ENCODE data around the gene SLC16A12.

The SLC16A12 gene, protein sequence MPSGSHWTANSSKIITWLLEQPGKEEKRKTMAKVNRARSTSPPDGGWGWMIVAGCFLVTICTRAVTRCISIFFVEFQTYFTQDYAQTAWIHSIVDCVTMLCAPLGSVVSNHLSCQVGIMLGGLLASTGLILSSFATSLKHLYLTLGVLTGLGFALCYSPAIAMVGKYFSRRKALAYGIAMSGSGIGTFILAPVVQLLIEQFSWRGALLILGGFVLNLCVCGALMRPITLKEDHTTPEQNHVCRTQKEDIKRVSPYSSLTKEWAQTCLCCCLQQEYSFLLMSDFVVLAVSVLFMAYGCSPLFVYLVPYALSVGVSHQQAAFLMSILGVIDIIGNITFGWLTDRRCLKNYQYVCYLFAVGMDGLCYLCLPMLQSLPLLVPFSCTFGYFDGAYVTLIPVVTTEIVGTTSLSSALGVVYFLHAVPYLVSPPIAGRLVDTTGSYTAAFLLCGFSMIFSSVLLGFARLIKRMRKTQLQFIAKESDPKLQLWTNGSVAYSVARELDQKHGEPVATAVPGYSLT

GRCh38 chr10:89535171-89536012 lies at the start of gene SLC16A12:
SLC16A12 (minus strand) TSS chr10:89535594; CDS start chr10:89462578, 73,016 bp downstream.
- FAIRE-seq = no peak

DNA sequence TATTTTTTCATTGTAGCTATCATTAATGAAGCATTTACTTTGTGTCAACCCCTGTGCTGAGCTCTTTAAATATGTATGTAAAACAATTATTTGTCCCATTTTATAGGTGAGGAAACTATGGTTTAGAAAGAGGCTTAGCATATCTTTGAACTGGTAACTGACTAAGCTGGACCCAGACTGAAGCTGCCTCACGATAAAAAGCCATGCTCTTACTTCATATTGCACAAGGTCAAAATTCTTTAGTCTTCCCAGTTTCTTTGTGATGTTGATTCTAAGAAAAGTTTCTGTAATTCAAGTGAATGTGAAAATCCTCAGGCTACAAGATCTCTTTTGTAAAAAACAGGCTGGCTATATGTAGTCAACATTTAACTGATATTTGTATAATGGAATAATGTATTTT lies 46.6 kb upstream of the SLC16A12 start:
- FAIRE-seq = no peak

GRCh38 chr10:89580243-89580642 lies 44.8 kb upstream of the SLC16A12 start:
- no peak for FAIRE-seq

- no peak for FAIRE-seq
Measured at GRCh38 chr10:89576696-89577095, 41.3 kb upstream of the SLC16A12 start.

DNA sequence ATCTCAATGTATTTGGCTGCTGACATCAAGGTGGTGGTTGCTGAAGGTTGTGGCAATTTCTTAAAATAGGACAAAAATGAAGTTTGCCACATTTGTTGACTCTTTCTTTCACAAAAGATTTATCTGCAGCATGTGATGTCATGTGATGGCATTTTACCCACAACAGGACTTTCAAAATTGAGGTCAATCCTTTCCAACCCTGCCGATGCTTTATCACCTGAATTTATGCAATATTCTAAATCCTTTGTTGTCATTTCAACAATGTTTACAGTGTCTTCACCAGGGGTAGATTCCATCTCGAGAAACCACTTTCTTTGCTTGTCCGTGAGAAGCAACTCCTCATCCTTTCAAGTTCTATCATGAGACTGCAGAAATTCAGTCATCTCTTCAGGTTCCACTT lies 40.6 kb upstream of the SLC16A12 start:
- FAIRE-seq = no peak

GRCh38 chr10:89575031-89575430 lies 39.6 kb upstream of the SLC16A12 start:
- FAIRE-seq = no peak

DNA sequence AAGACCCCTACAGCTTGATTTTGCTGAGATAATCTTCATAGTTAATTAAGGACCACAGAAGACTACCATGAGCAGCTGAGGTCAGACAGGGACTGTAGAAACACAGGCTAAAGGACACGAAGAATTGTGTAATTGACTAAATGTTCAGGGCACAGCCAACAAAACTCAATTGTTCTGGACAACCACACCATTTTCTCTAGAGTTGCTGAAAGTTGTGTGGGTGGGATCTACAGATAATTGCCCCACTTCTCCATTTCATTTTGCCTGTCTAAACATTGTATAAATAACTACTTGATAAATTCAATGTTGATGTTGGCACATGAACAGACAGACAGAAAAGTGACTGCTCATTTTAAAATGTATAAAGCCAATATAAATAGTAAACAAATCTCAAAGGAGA lies 39.0 kb upstream of the SLC16A12 start:
- no peak for FAIRE-seq

- FAIRE-seq = no peak
Measured at GRCh38 chr10:89567576-89568245, 32.3 kb upstream of the SLC16A12 start.

DNA sequence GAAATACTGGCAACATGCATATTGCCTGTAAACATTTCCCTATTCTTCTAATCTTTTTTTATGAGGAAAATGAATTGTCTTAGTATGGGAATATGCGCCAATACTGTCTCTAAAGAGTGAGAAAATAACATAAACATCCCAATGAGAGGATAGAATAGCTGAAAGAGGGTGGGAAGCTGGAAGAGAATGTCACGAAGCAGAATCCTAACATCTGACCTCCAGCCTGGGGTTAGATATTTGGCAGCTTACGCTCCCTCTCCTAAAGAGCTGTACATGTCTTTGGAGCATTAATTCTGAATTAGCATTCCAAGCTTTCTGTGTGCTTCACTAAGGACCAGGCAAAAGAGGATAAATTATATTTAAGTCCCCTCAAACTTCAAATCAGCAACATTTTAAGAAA lies 31.6 kb upstream of the SLC16A12 start:
- FAIRE-seq = no peak

DNA sequence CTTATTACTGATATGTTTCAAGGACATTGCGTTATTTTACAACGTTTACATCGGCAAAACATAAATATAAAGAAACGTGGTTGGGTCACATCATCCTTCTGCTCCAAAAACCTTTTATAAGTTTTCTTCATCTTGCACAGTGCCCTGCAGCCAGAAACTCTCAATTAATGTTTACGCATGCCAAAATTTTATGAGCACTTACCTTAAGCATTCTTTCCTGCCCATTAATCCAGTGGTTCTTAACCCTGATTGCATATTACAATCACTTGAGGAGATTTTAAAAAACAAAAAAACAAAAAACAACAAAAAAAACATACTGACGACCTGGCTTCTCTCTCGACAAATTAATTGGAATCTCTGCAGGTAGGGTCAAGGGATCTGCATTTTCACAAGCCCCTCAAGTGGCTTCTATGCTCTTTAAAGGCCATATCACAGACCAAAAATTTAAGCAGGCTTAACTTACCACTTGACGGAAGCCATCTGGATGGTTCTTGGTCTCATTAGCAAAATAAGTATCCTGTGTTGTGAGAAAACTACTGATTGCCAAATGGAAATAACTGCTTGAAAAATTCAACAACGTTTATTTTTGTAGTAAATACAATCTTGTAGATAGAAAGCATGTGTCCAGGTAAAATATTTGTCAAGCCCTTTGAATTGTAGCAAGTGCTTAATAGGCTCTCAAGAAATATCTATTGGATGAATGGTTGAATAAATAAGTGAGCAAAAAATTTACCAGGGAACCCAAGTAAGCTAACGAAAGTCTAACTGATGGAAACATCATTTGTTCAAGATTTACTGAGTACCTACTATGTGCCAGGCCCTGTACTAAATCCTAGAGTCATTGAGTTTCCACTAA lies 30.9 kb upstream of the SLC16A12 start:
- FAIRE-seq = no peak

- FAIRE-seq = no peak
Measured at GRCh38 chr10:89565180-89565579, 29.8 kb upstream of the SLC16A12 start.

DNA sequence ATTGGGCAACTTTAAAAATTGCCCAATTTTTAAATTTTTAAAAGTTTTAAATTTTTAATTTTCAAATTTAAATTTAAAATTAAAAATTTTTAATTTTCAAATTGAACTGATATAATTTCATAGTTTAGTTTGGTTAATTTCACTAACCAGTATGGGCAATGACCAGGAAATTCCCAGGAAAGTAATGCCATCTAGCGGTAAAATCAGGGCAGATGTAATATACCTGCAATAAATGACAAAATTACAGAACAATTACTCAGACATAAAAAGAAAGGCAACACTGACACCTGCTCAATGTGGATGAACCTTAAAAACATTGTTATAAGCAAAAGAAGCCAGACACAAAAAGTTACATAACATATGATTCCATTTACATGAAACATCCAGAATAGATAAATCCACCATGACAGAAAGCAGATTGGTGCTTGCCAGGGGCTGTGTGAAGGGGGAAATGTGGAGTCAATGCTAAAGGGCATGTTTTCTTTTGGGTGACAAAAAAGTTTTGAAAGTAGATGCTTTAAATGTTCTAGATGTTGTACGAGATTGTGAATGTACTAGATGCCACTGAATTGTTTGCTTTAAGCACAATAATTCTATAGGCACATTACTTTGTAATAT lies 28.6 kb upstream of the SLC16A12 start:
- FAIRE-seq = peak; percentile 96

GRCh38 chr10:89563311-89563710 lies 27.9 kb upstream of the SLC16A12 start:
- no peak for FAIRE-seq

DNA sequence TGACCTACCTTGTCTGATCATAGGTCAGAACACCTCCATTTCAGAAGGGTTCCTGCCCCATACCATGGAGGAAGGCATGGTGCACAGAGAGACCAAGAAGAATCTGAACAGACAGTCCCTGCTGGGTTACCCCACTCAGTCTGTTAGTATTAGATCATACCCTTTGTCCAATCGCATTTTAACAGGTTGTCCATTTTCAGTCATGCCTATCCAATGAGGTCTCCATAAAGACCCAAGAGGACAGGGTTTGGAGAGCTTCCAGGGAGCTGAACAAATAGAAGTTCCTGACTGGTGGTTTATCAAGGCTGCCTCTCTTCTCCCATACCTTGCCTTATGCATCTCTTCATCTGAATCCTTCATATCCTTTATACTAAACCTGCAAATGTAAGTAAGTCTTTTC lies 21.2 kb upstream of the SLC16A12 start:
- no peak for FAIRE-seq

DNA sequence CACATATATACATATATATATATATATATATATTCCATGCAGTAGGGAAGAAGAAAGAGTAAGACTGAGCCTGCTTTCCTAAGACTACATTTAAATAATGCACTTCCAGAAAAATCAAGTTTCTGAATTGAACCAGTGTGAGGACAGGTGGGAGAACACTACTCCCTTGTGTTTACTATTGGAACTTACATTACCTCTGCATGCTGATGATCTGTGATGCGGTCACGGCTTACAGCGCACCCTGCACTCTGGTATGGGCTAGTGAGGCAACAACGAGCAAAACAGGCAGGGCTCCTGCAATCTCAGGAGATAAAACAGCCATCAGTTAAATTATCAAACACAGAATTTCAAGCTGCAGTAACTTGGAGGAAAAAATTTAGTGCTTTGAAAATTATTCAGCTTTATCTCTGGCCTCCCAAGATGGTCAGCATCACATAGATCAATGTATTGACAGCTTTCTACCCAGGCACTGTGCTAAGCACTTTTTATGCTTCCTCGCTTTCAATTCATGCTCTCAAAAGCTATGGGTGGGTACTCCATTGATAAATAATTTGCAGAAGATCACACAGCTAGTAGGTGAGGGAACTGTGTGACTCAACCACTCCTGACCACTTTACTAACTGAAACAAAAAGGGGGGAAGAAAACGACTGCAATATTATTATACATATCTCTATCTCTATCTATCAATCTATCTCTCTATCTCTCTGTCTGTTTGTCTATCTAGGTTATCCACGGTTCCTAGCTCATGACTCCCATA lies 20.5 kb upstream of the SLC16A12 start:
- no peak for FAIRE-seq

DNA sequence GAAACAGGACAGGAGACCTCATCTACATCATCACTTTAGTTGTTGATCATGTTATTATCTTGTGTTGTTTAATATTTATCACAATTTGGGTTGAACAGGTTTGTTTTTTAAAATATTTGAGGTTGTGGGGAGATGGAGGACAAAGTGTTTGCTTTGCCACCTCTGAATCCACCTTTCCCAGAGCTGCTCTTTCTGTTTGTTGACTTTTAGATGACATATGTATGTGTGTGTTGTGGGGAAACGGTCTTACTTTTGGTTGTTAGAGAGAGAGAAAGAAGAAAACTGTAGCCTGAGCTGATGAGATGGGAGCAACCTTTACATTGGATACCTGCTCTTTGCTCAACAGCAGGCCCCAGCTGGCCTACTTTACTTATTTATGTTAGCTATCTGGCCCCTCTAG lies 19.0 kb upstream of the SLC16A12 start:
- no peak for FAIRE-seq

DNA sequence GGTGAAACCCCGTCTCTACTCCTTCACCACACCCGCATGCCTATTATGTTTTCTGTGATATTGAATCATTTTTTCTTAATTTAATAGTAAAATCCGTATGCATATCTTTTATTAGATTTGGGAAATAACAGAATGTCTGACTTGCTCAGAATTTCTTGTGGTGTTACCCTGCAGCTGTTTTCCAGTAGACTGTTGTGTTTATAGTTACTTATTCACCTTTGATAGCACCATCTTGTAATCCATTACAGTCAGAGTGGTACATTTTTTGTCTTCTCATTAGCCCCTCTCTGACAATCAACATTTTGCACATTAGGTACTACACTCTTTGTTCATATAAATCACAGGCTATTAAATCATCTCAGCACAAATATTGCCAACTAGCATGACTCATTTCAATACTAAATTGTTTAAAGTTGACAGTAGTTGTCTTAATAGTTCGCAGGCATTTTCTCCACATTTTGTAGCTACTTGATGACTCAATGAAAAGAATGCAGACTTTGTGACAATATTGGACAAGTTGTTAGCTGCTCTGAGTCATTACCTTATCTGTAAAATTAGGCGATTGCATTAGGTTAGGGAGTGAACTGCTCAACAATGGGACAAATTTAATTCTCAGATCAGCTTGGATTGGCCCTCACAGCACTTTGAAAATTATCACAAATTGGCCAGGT lies 17.8 kb upstream of the SLC16A12 start:
- FAIRE-seq = no peak

- FAIRE-seq = no peak
Measured at GRCh38 chr10:89552213-89552612, 16.8 kb upstream of the SLC16A12 start.

DNA sequence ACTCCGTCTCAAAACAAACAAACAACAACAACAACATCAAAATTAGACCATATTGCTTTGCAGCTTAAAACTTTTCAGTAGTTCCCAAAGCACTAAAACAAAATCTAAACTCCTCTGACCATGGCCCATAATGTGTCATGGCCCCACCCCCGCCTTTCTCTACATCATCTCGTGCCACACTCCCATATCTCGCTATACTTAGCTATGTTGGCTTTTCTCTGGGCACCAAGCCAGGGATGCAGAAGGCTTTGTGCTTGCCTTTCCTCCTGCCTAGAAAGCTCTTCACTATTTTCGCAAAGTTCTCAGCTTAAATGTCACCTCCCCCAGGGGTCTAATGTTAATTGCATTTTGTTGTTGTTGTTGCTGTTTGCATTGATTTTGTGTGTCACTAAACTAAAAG lies 15.1 kb upstream of the SLC16A12 start:
- FAIRE-seq = no peak

DNA sequence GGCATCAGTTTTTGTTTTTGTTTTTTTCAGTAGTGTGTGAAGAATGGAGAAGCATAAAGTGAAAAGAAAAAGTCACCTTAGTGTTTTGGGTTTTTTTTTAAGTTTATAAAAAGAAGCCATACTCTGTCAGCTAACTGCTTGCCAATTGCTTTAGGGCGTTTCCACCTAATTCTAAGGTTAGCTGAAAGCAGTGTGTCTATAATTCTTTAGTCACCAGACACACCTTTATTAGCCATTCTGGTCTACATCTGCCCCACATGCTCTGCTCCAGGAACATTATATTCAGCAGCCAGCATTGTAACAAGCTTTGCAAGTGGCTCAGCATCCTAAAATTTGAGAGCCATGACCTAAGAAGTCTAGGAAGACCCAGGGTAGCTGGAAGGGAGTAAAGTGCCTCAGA lies 14.1 kb upstream of the SLC16A12 start:
- no peak for FAIRE-seq

GRCh38 chr10:89548673-89549072 lies 13.3 kb upstream of the SLC16A12 start:
- no peak for FAIRE-seq

All from TTC549 (cell line).